ENCODE data around the gene KCTD21. TPM values are rescaled to one million over a fixed set of nuclear protein-coding genes. Genes with fewer than 3 reads are reported as not detected.
A peak's percentile ranks its signal among the peaks of the same experiment; 100 is the strongest.

The KCTD21 gene
- total and polyA plus RNA-seq, 2 donors (not counting 1 experiment from before 2014, with no cell fraction given): 4.3 to 8.0 TPM

DNA sequence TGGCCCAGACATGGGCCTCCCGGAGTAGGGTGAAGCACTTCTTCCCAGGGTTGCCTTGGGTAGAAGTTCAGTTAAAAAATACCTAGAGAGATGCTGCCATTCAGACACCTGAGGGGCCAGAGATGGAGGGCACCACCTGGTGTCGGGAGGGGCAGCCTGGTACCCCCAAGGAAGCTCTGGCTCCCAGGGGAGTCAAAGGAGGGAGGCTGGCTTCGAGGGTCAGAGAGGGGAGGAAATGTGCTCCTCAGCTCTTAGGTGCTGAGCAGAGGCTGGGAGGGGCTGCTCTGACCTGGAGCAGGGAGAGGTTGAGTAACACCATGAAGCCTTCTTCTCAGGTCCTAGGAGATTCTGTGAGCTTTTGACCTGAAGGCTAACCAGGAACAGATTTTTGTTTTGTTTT, 1.4 kb upstream of the KCTD21 start:
- Histone ChIP-seq H3K36me3 (replicated peaks in 1 of 2; ENCODE audit: control extremely low read depth in 1 of 2, control insufficient read depth in 1 of 2, extremely low read depth in 1 of 2, insufficient read depth in 2 of 2, low read length in 1 of 2) (no peaks in the 10 kb centered on the region), H3K27ac (ENCODE audit: low read length in 2 of 2) (no peak overlapping the region), H2AFZ (ENCODE audit: insufficient read depth, low read depth, low read length, poor library complexity, severe bottlenecking) (peak overlapping the region; percentile 89), H3K4me1 (ENCODE audit: control insufficient read depth in 2 of 2, insufficient read depth in 2 of 2, low read length in 2 of 2) (peaks cover 24 to 28% of the 10 kb centered on the region in 2 donors), H3K4me2 (replicated peaks; ENCODE audit: low read depth, low read length, poor library complexity, severe bottlenecking) (peak overlapping the region; percentile 89), H3K9ac (ENCODE audit: low read length) (no peak overlapping the region), H3K27me3 (replicated peaks in 1 of 4; ENCODE audit: control extremely low read depth in 1 of 4, control insufficient read depth in 3 of 4, insufficient read depth in 4 of 4, low read length in 3 of 4) (no peaks in the 10 kb centered on the region), H4K20me1 (ENCODE audit: control insufficient read depth, insufficient read depth, low read length, poor library complexity, severe bottlenecking) (no peaks in the 10 kb centered on the region), H3K9me3 (ENCODE audit: control extremely low read depth in 1 of 3, control insufficient read depth in 2 of 3, insufficient read depth in 1 of 3, low read length in 2 of 3) (no peaks in the 10 kb centered on the region), H3K79me2 (ENCODE audit: control insufficient read depth, insufficient read depth, low read length) (peaks cover 7% of the 10 kb centered on the region), H3K4me3 (ENCODE audit: control extremely low read depth in 1 of 5, extremely low read depth in 1 of 5, insufficient read depth in 1 of 5, low read depth in 2 of 5, low read length in 4 of 5) (no peak overlapping the region)
- ATAC-seq (ENCODE audit: low read depth): no peak
- DNase-seq: no peak
- CTCF ChIA-PET: interaction anchor here (0.8 to 1.7 kb wide), 3 partner anchors 38 to 383 kb away, joined by 3 to 5 read pairs (median 3); no protein-coding TSS in a partner anchor
- H3K4me3 Mint-ChIP-seq: peak overlapping the region; percentile 100
- POLR2A ChIA-PET: no interaction called here
- 48% methylated on average over 3 of the region's 3 CpGs for WGBS (ENCODE audit: insufficient coverage)
- peaks cover 47% of the 10 kb centered on the region for H3K4me1 Mint-ChIP-seq
- H3K27me3 Mint-ChIP-seq: no peaks in the 10 kb centered on the region
- H3K9me3 Mint-ChIP-seq (ENCODE audit: insufficient read depth): no peaks in the 10 kb centered on the region
- intact Hi-C loops (cut with micrococcal nuclease): loop anchor here (2.0 to 5.0 kb wide), 2 partner anchors 37 to 227 kb away; partner anchors contain the start of gene GAB2
- TF ChIP-seq, protein P1, sequence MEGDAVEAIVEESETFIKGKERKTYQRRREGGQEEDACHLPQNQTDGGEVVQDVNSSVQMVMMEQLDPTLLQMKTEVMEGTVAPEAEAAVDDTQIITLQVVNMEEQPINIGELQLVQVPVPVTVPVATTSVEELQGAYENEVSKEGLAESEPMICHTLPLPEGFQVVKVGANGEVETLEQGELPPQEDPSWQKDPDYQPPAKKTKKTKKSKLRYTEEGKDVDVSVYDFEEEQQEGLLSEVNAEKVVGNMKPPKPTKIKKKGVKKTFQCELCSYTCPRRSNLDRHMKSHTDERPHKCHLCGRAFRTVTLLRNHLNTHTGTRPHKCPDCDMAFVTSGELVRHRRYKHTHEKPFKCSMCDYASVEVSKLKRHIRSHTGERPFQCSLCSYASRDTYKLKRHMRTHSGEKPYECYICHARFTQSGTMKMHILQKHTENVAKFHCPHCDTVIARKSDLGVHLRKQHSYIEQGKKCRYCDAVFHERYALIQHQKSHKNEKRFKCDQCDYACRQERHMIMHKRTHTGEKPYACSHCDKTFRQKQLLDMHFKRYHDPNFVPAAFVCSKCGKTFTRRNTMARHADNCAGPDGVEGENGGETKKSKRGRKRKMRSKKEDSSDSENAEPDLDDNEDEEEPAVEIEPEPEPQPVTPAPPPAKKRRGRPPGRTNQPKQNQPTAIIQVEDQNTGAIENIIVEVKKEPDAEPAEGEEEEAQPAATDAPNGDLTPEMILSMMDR (IDR thresholded peaks at IDR 0.05): no peak
- no peak for TF ChIP-seq EZH2 (IDR thresholded peaks at IDR 0.05; ENCODE audit: borderline replicate concordance, insufficient read depth, low read depth, low read length, poor library complexity, severe bottlenecking)
- H3K27ac Mint-ChIP-seq: peak overlapping the region; percentile 60

GRCh38 chr11:78189174-78189724, 823 bp upstream of the KCTD21 start:
- H3K4me3 ChIP-seq (ENCODE audit: control extremely low read depth in 1 of 5, extremely low read depth in 1 of 5, insufficient read depth in 1 of 5, low read depth in 2 of 5, low read length in 4 of 5): peak overlapping the region; percentile 27 to 96 (median 90)
- peak overlapping the region; percentile 89 for H3K4me2 ChIP-seq (replicated peaks; ENCODE audit: low read depth, low read length, poor library complexity, severe bottlenecking)
- no peaks in the 10 kb centered on the region for H3K27me3 Mint-ChIP-seq
- TF ChIP-seq, protein P1 (IDR thresholded peaks at IDR 0.05): no peak
- TF ChIP-seq EZH2 (IDR thresholded peaks at IDR 0.05; ENCODE audit: borderline replicate concordance, insufficient read depth, low read depth, low read length, poor library complexity, severe bottlenecking): no peak
- H4K20me1 ChIP-seq (ENCODE audit: control insufficient read depth, insufficient read depth, low read length, poor library complexity, severe bottlenecking): no peaks in the 10 kb centered on the region
- H3K9ac ChIP-seq (ENCODE audit: low read length): peak overlapping the region; percentile 99
- no peaks in the 10 kb centered on the region for H3K9me3 Mint-ChIP-seq (ENCODE audit: insufficient read depth)
- peak overlapping the region; percentile 100 for H3K4me3 Mint-ChIP-seq
- no peaks in the 10 kb centered on the region for H3K9me3 ChIP-seq (ENCODE audit: control extremely low read depth in 1 of 3, control insufficient read depth in 2 of 3, insufficient read depth in 1 of 3, low read length in 2 of 3)
- H3K4me1 Mint-ChIP-seq: peaks cover 45% of the 10 kb centered on the region
- no peak overlapping the region for H3K27ac ChIP-seq (ENCODE audit: low read length in 2 of 2)
- CTCF ChIA-PET: interaction anchor here (0.8 to 1.7 kb wide), 6 partner anchors 39 to 384 kb away, joined by 3 to 9 read pairs (median 3); partner anchors contain the start of genes ALG8 and GAB2
- ATAC-seq (ENCODE audit: low read depth): no peak
- H3K27me3 ChIP-seq (replicated peaks in 1 of 4; ENCODE audit: control extremely low read depth in 1 of 4, control insufficient read depth in 3 of 4, insufficient read depth in 4 of 4, low read length in 3 of 4): no peaks in the 10 kb centered on the region
- intact Hi-C loops (cut with micrococcal nuclease): loop anchor here (2.0 to 5.0 kb wide), 2 partner anchors 38 to 228 kb away; partner anchors contain the start of gene GAB2
- H3K27ac Mint-ChIP-seq: peak overlapping the region; percentile 72
- peaks cover 7% of the 10 kb centered on the region for H3K79me2 ChIP-seq (ENCODE audit: control insufficient read depth, insufficient read depth, low read length)
- WGBS (ENCODE audit: insufficient coverage): 36% methylated on average over 7 of the region's 18 CpGs
- peak; percentile 24 for DNase-seq
- POLR2A ChIA-PET: interaction anchor here (1.8 kb wide), 1 partner anchor 50 kb away, joined by 11 read pairs; the partner anchor contains the start of gene ALG8
- no peaks in the 10 kb centered on the region for H3K36me3 ChIP-seq (replicated peaks in 1 of 2; ENCODE audit: control extremely low read depth in 1 of 2, control insufficient read depth in 1 of 2, extremely low read depth in 1 of 2, insufficient read depth in 2 of 2, low read length in 1 of 2)
- peaks cover 24 to 28% of the 10 kb centered on the region in 2 donors for H3K4me1 ChIP-seq (ENCODE audit: control insufficient read depth in 2 of 2, insufficient read depth in 2 of 2, low read length in 2 of 2)
- peak overlapping the region; percentile 89 for H2AFZ ChIP-seq (ENCODE audit: insufficient read depth, low read depth, low read length, poor library complexity, severe bottlenecking)
